Panc1 (cell line): ENCODE results near the gene CEP63.

Source experiments
- POLR2AphosphoS5 ChIP-seq: IDR thresholded peaks from 2 replicates; pipeline ENCODE4 v1.6.1; 2012; ENCODE audit warnings: mild to moderate bottlenecking, low read depth, low read length, moderate library complexity
- TF ChIP-seq, protein P1 (sequence below): fragments of 450-650 bp; IDR thresholded peaks from 2 replicates; pipeline ENCODE4 v1.5.1; 2017; ENCODE audit warnings: mild to moderate bottlenecking
- TF ChIP-seq, protein P2 (sequence below), 2 experiments: IDR thresholded peaks; 2 replicates each; pipeline ENCODE4 v1.6.1; 2011 to 2012; ENCODE audit warnings: low read depth in 2 of 2, control low read depth in 1 of 2, low read length in 1 of 2, mild to moderate bottlenecking in 1 of 2, moderate library complexity in 1 of 2; ENCODE audit not compliant: insufficient read depth in 1 of 2

DNA sequence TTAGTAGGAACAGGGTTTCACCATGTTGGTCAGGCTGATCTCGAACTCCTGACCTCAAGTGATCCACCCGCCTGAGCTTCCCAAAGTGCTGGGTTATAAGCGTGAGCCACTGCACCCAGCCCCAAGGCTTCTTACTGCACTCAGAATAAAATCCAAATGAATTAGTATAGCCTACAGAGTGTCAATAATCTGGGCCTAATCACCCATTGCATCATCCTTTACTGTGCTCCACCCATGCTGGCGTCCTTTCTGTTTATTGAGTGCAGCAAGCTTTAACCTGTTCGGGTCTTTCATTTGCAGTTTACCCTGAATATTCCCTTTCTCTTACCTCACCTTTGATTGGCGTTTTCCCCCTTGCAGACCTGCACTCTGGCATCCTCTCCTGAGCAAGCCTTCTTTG lies 77.7 kb downstream of the CEP63 start:
- TF ChIP-seq, protein P1, sequence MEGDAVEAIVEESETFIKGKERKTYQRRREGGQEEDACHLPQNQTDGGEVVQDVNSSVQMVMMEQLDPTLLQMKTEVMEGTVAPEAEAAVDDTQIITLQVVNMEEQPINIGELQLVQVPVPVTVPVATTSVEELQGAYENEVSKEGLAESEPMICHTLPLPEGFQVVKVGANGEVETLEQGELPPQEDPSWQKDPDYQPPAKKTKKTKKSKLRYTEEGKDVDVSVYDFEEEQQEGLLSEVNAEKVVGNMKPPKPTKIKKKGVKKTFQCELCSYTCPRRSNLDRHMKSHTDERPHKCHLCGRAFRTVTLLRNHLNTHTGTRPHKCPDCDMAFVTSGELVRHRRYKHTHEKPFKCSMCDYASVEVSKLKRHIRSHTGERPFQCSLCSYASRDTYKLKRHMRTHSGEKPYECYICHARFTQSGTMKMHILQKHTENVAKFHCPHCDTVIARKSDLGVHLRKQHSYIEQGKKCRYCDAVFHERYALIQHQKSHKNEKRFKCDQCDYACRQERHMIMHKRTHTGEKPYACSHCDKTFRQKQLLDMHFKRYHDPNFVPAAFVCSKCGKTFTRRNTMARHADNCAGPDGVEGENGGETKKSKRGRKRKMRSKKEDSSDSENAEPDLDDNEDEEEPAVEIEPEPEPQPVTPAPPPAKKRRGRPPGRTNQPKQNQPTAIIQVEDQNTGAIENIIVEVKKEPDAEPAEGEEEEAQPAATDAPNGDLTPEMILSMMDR = no peak
- no peak for TF ChIP-seq POLR2AphosphoS5
- TF ChIP-seq, protein P2, sequence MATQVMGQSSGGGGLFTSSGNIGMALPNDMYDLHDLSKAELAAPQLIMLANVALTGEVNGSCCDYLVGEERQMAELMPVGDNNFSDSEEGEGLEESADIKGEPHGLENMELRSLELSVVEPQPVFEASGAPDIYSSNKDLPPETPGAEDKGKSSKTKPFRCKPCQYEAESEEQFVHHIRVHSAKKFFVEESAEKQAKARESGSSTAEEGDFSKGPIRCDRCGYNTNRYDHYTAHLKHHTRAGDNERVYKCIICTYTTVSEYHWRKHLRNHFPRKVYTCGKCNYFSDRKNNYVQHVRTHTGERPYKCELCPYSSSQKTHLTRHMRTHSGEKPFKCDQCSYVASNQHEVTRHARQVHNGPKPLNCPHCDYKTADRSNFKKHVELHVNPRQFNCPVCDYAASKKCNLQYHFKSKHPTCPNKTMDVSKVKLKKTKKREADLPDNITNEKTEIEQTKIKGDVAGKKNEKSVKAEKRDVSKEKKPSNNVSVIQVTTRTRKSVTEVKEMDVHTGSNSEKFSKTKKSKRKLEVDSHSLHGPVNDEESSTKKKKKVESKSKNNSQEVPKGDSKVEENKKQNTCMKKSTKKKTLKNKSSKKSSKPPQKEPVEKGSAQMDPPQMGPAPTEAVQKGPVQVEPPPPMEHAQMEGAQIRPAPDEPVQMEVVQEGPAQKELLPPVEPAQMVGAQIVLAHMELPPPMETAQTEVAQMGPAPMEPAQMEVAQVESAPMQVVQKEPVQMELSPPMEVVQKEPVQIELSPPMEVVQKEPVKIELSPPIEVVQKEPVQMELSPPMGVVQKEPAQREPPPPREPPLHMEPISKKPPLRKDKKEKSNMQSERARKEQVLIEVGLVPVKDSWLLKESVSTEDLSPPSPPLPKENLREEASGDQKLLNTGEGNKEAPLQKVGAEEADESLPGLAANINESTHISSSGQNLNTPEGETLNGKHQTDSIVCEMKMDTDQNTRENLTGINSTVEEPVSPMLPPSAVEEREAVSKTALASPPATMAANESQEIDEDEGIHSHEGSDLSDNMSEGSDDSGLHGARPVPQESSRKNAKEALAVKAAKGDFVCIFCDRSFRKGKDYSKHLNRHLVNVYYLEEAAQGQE (IDR thresholded peaks at IDR 0.05; ENCODE audit: insufficient read depth in 1 of 2, low read depth in 2 of 2, low read length in 1 of 2) = no peak
